ENCODE data around the gene OR6A2.

DNA sequence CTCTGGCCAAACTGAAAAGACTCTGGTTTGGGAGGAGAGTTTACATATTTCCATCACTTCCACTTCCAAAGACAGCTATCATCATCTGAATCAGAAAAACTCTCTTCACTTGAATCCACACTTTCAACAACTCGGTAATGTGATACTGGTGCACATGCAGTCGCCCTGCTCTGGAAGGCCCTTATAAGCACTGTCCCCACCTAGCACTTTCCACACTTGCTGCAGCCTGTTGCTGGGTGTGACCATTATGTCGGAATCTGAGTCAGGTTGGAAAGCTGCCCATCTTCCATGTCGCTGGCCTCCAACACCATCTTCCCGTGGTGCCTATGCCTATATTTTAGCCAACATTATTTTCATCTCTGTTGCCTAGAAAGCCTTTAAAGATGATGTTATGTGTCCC lies 44.9 kb upstream of the OR6A2 start:
- TF ChIP-seq POLR2A (IDR thresholded peaks at IDR 0.05; ENCODE audit: control extremely low read depth in 1 of 2, low read depth in 2 of 2, low read length in 2 of 2) (no peak), POLR2AphosphoS5 (IDR thresholded peaks at IDR 0.05; ENCODE audit: low read depth, low read length) (no peak), TCF12 (IDR thresholded peaks at IDR 0.05; ENCODE audit: low read depth, low read length) (no peak), SP2 (IDR thresholded peaks at IDR 0.05; ENCODE audit: low read length) (no peak), BRCA1 (IDR thresholded peaks at IDR 0.05; ENCODE audit: low read depth, low read length) (no peak), CREB1 (IDR thresholded peaks at IDR 0.05) (no peak), ZNF274 (IDR thresholded peaks at IDR 0.05; ENCODE audit: borderline replicate concordance, extremely low read depth, low read length) (no peak), CHD2 (IDR thresholded peaks at IDR 0.05; ENCODE audit: low read length) (no peak), POU5F1 (IDR thresholded peaks at IDR 0.05; ENCODE audit: low read depth, low read length) (no peak), GTF2F1 (IDR thresholded peaks at IDR 0.05; ENCODE audit: borderline replicate concordance, low read depth, low read length) (no peak), FOSL1 (IDR thresholded peaks at IDR 0.05; ENCODE audit: insufficient read depth, low read depth, low read length) (no peak)
- TF ChIP-seq, protein P1, sequence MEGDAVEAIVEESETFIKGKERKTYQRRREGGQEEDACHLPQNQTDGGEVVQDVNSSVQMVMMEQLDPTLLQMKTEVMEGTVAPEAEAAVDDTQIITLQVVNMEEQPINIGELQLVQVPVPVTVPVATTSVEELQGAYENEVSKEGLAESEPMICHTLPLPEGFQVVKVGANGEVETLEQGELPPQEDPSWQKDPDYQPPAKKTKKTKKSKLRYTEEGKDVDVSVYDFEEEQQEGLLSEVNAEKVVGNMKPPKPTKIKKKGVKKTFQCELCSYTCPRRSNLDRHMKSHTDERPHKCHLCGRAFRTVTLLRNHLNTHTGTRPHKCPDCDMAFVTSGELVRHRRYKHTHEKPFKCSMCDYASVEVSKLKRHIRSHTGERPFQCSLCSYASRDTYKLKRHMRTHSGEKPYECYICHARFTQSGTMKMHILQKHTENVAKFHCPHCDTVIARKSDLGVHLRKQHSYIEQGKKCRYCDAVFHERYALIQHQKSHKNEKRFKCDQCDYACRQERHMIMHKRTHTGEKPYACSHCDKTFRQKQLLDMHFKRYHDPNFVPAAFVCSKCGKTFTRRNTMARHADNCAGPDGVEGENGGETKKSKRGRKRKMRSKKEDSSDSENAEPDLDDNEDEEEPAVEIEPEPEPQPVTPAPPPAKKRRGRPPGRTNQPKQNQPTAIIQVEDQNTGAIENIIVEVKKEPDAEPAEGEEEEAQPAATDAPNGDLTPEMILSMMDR (IDR thresholded peaks at IDR 0.05; ENCODE audit: control extremely low read depth in 1 of 3, insufficient read depth in 1 of 3, low read depth in 1 of 3, low read length in 3 of 3) = no peak
- TF ChIP-seq, protein P2, sequence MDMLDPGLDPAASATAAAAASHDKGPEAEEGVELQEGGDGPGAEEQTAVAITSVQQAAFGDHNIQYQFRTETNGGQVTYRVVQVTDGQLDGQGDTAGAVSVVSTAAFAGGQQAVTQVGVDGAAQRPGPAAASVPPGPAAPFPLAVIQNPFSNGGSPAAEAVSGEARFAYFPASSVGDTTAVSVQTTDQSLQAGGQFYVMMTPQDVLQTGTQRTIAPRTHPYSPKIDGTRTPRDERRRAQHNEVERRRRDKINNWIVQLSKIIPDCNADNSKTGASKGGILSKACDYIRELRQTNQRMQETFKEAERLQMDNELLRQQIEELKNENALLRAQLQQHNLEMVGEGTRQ (IDR thresholded peaks at IDR 0.05; ENCODE audit: low read length) = no peak
- TF ChIP-seq, protein P3, sequence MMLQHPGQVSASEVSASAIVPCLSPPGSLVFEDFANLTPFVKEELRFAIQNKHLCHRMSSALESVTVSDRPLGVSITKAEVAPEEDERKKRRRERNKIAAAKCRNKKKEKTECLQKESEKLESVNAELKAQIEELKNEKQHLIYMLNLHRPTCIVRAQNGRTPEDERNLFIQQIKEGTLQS (IDR thresholded peaks at IDR 0.05; ENCODE audit: insufficient read depth, low read depth, low read length) = no peak

All from H1 (cell line).